HepG2 (cell line): Measurements from ENCODE around the gene STK24. TPM values are rescaled to one million over a fixed set of nuclear protein-coding genes. Genes with fewer than 3 reads are reported as not detected.
A peak's percentile ranks its signal among the peaks of the same experiment; 100 is the strongest.

ENCODE experiments used
- ATAC-seq: fragments of 200-7000 bp; cut with Tn5 transposase; 3 replicates; pipeline ENCODE4 v1.9.1; 2020; ENCODE audit warnings: mild to moderate bottlenecking, moderate library complexity
- BruUV-seq: library from RNA; stranded (reverse); fragments of 400-500 nt; replicated peaks from 2 replicates; lab custom pipeline; 2021; lab: Mats Ljungman, UMichigan
- CTCF ChIA-PET: fragments of 300-600 bp; formaldehyde crosslinking; extraction: SDS; loops from one replicate; lab custom pipeline; 2021; ENCODE audit warnings: low total read pairs, inconsistent platforms, low intra/inter-chr PET ratio; lab: Yijun Ruan, JAX
- POLR2A ChIA-PET: fragments of 350-600 bp; sonication (Branson Sonifier 250); formaldehyde crosslinking; loops from one replicate; lab custom pipeline; 2020; ENCODE audit warnings: antibody characterized with exemption, inconsistent platforms; lab: Yijun Ruan, JAX
- DNase-seq: peaks from one replicate; pipeline ENCODE4 v3.0.0-alpha.2; 2015; ENCODE audit warnings: low spot score
- FAIRE-seq: peaks from 3 replicates; lab custom pipeline; 2011; peaks lifted over from hg19 to GRCh38; lab: Jason Lieb, UNC
- H2AFZ ChIP-seq: one replicate; pipeline ENCODE4 v1.6.1; 2011; ENCODE audit warnings: low read length, inconsistent platforms
- H3K27ac ChIP-seq: fragments of 300-600 bp; 3 replicates; pipeline ENCODE4 v1.8.0; 2011; ENCODE audit warnings: mixed run types, mild to moderate bottlenecking, mixed read lengths, low read length, inconsistent platforms; ENCODE audit not compliant: insufficient read depth; ENCODE audit errors: extremely low read length
- H3K27me3 ChIP-seq, 2 experiments: fragments of 200-600 bp in 1 of 2; 2 replicates in 1 of 2; 3 replicates in 1 of 2; pipeline versions ENCODE4 v1.6.0 to v1.8.0; 2011; ENCODE audit warnings: low read length in 2 of 2, mild to moderate bottlenecking in 2 of 2, moderate library complexity in 2 of 2, inconsistent platforms in 1 of 2; ENCODE audit not compliant: insufficient read depth in 2 of 2, control insufficient read depth in 1 of 2
- H3K36me3 ChIP-seq, 2 experiments: fragments of 200-600 bp in 1 of 2; replicated peaks in 1 of 2; 2 replicates in 1 of 2; 3 replicates in 1 of 2; pipeline versions ENCODE4 v1.5.1 to v1.8.0; 2011; ENCODE audit warnings: low read length in 2 of 2, inconsistent platforms in 1 of 2; ENCODE audit not compliant: insufficient read depth in 2 of 2, control insufficient read depth in 1 of 2
- H3K4me1 ChIP-seq: 2 replicates; pipeline ENCODE4 v1.5.1; 2012; ENCODE audit warnings: low read length, inconsistent platforms; ENCODE audit not compliant: insufficient read depth
- H3K4me2 ChIP-seq: 2 replicates; pipeline ENCODE4 v1.6.0; 2011; ENCODE audit warnings: low read depth, low read length, inconsistent platforms
- H3K4me3 ChIP-seq, 3 experiments: fragments of 200-600 bp in 1 of 3; sonication (generic), shearing (Covaris generic) in 1 of 3; replicated peaks in 1 of 3; 2 replicates each; pipeline ENCODE4 v1.5.1; 2011 to 2016; ENCODE audit warnings: low read length in 3 of 3, inconsistent platforms in 2 of 3, low read depth in 2 of 3, mild to moderate bottlenecking in 2 of 3, control low read depth in 1 of 3, mixed read lengths in 1 of 3; ENCODE audit not compliant: insufficient read depth in 1 of 3
- H3K79me2 ChIP-seq: one replicate; pipeline ENCODE4 v1.6.1; 2011; ENCODE audit warnings: low read length, inconsistent platforms; ENCODE audit not compliant: insufficient read depth
- H3K9ac ChIP-seq: 2 replicates; pipeline ENCODE4 v1.6.0; 2011; ENCODE audit warnings: mild to moderate bottlenecking, low read depth, low read length, inconsistent platforms; ENCODE audit not compliant: insufficient read depth
- H3K9me3 ChIP-seq: 2 replicates; pipeline ENCODE4 v1.5.1; 2012; ENCODE audit warnings: mild to moderate bottlenecking, low read length
- H4K20me1 ChIP-seq: 2 replicates; pipeline ENCODE4 v1.6.0; 2011; ENCODE audit warnings: inconsistent platforms, mild to moderate bottlenecking, low read length, moderate library complexity; ENCODE audit not compliant: insufficient read depth
- MATR3 ChIP-seq: sonication (generic); formaldehyde crosslinking; IDR thresholded peaks from 2 replicates; pipeline ENCODE4 v1.4.0; 2020; ENCODE audit warnings: missing genetic modification reagents
- RAD21 ChIP-seq: fragments of 450-650 bp; formaldehyde crosslinking; IDR thresholded peaks from 2 replicates; pipeline ENCODE4 v1.5.0; 2020; ENCODE audit warnings: mild to moderate bottlenecking
- SMC3 ChIP-seq: IDR thresholded peaks from 2 replicates; pipeline ENCODE4 v1.6.1; 2011; ENCODE audit warnings: low read length, improper control_type of control experiment
- STAG1 ChIP-seq: sonication (generic); formaldehyde crosslinking; IDR thresholded peaks from 2 replicates; pipeline ENCODE4 v1.4.0; 2020; ENCODE audit warnings: missing genetic modification reagents
- XRCC5 ChIP-seq: fragments of 200-400 bp; formaldehyde crosslinking; optimal IDR thresholded peaks from 2 replicates; pipeline ENCODE3; 2017; ENCODE audit warnings: mild to moderate bottlenecking, low read length
- ZNF180 ChIP-seq: sonication (generic); formaldehyde crosslinking; IDR thresholded peaks from 2 replicates; pipeline ENCODE4 v1.4.0; 2020; ENCODE audit warnings: low read depth, missing genetic modification reagents, borderline replicate concordance
- ZNF569 ChIP-seq: sonication (generic); formaldehyde crosslinking; IDR thresholded peaks from 2 replicates; pipeline ENCODE4 v1.5.0; 2020; ENCODE audit warnings: mild to moderate bottlenecking, missing genetic modification reagents, moderate library complexity, borderline replicate concordance
- WGBS: methylation state at CpG from one replicate; pipeline ENCODE4 v1.1.6; 2017; ENCODE audit warnings: low lambda C conversion rate; 5-methylcytosine and 5-hydroxymethylcytosine counted together
- in situ Hi-C: cut with HindIII; loops from 2 replicates; pipeline ENCODE4 v1.10.0; 2017; ENCODE audit warnings: low pct_unique_long_range_greater_than_20kb; ENCODE audit not compliant: extremely low pct_ligation_motif_present
- intact Hi-C: fragments of 100-400 bp; cut with micrococcal nuclease; formaldehyde crosslinking; loops from one replicate; pipeline ENCODE4 v1.10.0; 2022; ENCODE audit not compliant: unreplicated experiment
- polyA plus RNA-seq, 8 experiments: library from polyadenylated mRNA; depleted of rRNA in 3 of 8; stranded (reverse) in 7 of 8; unstranded in 1 of 8; fragments of >200 nt; fragmentation: Illumina TruSeq in 4 of 8; extraction: Trizol in 4 of 8; gene quantifications; 2 replicates each; pipeline versions ENCODE4 v1.2.1 to v1.2.3, GENCODE V29; 2011 to 2016; ENCODE audit warnings: low read depth in 4 of 8, missing spikeins in 1 of 8, mixed read lengths in 1 of 8; ENCODE audit not compliant: insufficient read depth in 1 of 8
- total RNA-seq, 5 experiments: library from RNA; depleted of rRNA; stranded (reverse); fragments of >200 nt; fragmentation: Illumina TruSeq; extraction: Trizol; gene quantifications; 2 replicates each; pipeline ENCODE4 v1.2.3, GENCODE V29; 2016; ENCODE audit warnings: low read depth in 1 of 5
- TF ChIP-seq, protein P1 (sequence below): sonication (generic); formaldehyde crosslinking; IDR thresholded peaks from 2 replicates; pipeline ENCODE4 v1.5.0; 2020; ENCODE audit warnings: mild to moderate bottlenecking, missing genetic modification reagents, moderate library complexity
- TF ChIP-seq, protein P2 (sequence below): sonication (generic); formaldehyde crosslinking; IDR thresholded peaks from 2 replicates; pipeline ENCODE4 v1.4.0; 2020; ENCODE audit warnings: missing genetic modification reagents

STK24 gene
- total and polyA plus RNA-seq, 2 of the 13 experiments (the other 11 are each of a cell fraction or from before 2014, with no cell fraction given) = 51.3 to 73.0 TPM

DNA sequence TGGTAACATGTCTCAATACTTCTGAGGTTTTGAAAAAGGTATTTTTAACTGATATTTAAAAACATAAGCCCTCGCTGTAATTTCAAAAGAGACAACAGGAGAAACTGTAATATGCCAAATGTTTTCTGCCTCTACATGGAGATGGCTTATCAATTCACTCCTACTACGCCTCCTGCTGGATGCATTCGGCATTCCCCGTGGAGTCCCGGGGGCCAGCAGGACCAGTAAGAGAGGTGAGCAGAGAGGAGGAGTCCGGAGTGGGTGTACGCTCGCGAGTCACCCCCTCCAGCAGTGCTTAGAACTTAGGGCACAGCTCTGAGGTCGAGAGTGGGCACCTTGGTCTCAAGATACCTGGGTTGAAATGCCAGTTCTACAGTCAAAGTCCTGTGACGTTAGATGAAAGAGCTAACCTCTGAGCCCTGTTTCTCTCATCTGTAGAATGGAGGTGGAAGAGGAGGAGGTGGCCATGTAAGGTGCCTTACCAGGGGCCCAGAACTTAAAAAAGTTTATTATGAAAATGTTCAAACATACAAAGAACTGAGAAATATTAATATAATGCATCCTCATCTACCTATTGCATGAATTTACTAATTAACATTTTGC, 110.2 kb downstream of the STK24 start:
- ATAC-seq = peak; percentile 74
- no peak overlapping the region for H3K9ac ChIP-seq
- H3K79me2 ChIP-seq = peaks cover 6% of the 10 kb centered on the region
- POLR2A ChIA-PET = no interaction called here
- peaks cover 33 to 84% of the 10 kb centered on the region in 2 experiments for H3K36me3 ChIP-seq
- FAIRE-seq = no peak
- peak; percentile 43 for DNase-seq
- H2AFZ ChIP-seq = no peak overlapping the region
- H3K4me2 ChIP-seq = no peak overlapping the region
- intact Hi-C loops (loop anchor here (5.0 kb wide), 1 partner anchor 206 kb away; no protein-coding TSS in a partner anchor), in situ Hi-C loops (loop anchor here (10.0 kb wide), 1 partner anchor 378 kb away; no protein-coding TSS in a partner anchor)
- no peak overlapping the region for H3K27ac ChIP-seq
- no TSS peak for BruUV-seq
- H3K9me3 ChIP-seq = no peaks in the 10 kb centered on the region
- CTCF ChIA-PET = interaction anchor here (0.8 kb wide), 1 partner anchor 207 kb away, joined by 4 read pairs; no protein-coding TSS in a partner anchor
- WGBS = 73% methylated on average over 11 of the region's 11 CpGs
- no peak overlapping the region for H3K4me3 ChIP-seq
- H3K4me1 ChIP-seq = peaks cover 16% of the 10 kb centered on the region
- H3K27me3 ChIP-seq = no peaks in the 10 kb centered on the region
- peak; percentile 33 for TF ChIP-seq RAD21 (CRISPR knock-in tag)
- TF ChIP-seq STAG1 (CRISPR knock-in tag) = peak; percentile 66
- TF ChIP-seq ZNF569 = no peak
- TF ChIP-seq, protein P1, sequence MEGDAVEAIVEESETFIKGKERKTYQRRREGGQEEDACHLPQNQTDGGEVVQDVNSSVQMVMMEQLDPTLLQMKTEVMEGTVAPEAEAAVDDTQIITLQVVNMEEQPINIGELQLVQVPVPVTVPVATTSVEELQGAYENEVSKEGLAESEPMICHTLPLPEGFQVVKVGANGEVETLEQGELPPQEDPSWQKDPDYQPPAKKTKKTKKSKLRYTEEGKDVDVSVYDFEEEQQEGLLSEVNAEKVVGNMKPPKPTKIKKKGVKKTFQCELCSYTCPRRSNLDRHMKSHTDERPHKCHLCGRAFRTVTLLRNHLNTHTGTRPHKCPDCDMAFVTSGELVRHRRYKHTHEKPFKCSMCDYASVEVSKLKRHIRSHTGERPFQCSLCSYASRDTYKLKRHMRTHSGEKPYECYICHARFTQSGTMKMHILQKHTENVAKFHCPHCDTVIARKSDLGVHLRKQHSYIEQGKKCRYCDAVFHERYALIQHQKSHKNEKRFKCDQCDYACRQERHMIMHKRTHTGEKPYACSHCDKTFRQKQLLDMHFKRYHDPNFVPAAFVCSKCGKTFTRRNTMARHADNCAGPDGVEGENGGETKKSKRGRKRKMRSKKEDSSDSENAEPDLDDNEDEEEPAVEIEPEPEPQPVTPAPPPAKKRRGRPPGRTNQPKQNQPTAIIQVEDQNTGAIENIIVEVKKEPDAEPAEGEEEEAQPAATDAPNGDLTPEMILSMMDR = peak; percentile 69
- TF ChIP-seq SMC3 = peak; percentile 40; the same call in 1 of the 2 replicates
- TF ChIP-seq XRCC5 = peak; percentile 21
- TF ChIP-seq, protein P2, sequence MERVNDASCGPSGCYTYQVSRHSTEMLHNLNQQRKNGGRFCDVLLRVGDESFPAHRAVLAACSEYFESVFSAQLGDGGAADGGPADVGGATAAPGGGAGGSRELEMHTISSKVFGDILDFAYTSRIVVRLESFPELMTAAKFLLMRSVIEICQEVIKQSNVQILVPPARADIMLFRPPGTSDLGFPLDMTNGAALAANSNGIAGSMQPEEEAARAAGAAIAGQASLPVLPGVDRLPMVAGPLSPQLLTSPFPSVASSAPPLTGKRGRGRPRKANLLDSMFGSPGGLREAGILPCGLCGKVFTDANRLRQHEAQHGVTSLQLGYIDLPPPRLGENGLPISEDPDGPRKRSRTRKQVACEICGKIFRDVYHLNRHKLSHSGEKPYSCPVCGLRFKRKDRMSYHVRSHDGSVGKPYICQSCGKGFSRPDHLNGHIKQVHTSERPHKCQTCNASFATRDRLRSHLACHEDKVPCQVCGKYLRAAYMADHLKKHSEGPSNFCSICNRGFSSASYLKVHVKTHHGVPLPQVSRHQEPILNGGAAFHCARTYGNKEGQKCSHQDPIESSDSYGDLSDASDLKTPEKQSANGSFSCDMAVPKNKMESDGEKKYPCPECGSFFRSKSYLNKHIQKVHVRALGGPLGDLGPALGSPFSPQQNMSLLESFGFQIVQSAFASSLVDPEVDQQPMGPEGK (CRISPR knock-in tag) = peak; percentile 21; the same call in 1 of the 2 replicates
- no peak for TF ChIP-seq MATR3 (CRISPR knock-in tag)
- TF ChIP-seq ZNF180 = no peak
- H4K20me1 ChIP-seq = peaks cover 17% of the 10 kb centered on the region
